Measurements from ENCODE around the gene TSC22D3. TPM values are rescaled to one million over a fixed set of nuclear protein-coding genes. Genes with fewer than 3 reads are reported as not detected.
"Not testable (repeated sequence)": the region's sequence is repeated elsewhere in the genome, so short reads cannot be mapped to it uniquely, and the experiment has no call there.

Gene TSC22D3
- total RNA-seq, 1 donor: 13.3 TPM

GRCh38 chrX:107700317-107700774 lies 75.2 kb downstream of the TSC22D3 start:
- no peak for DNase-seq (ENCODE audit: low read depth)
- H3K4me3 ChIP-seq (ENCODE audit: low read depth, low read length): no peak overlapping the region
- TF ChIP-seq CTCF (IDR thresholded peaks at IDR 0.05; ENCODE audit: insufficient read depth, low read length): no peak

DNA sequence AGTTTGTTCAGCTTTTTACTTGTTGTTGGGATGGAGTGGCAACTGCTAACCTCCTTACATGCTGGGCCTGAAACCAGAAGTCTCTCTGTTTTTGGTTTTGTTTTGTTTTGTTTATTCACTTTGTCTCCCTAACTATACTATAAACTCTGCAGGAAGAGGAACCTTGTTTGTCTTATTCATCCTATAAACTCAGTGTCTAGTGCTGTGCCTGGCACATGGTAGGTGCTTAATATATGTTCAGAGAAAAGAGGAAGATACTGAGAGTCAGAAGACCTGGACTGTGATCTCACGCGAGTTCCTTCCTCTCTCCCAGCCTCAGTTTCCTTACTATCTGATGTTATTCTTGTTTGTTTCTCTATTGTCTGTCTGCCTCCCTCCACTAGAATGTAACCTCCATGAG lies 76.0 kb downstream of the TSC22D3 start:
- TF ChIP-seq CTCF (IDR thresholded peaks at IDR 0.05; ENCODE audit: insufficient read depth, low read length): no peak
- H3K4me3 ChIP-seq (ENCODE audit: low read depth, low read length): no peak overlapping the region
- no peak for DNase-seq (ENCODE audit: low read depth)

GRCh38 chrX:107691024-107691448 lies 84.6 kb downstream of the TSC22D3 start:
- TF ChIP-seq CTCF (IDR thresholded peaks at IDR 0.05; ENCODE audit: insufficient read depth, low read length): no peak
- H3K4me3 ChIP-seq (ENCODE audit: low read depth, low read length): no peak overlapping the region
- no peak for DNase-seq (ENCODE audit: low read depth)

DNA sequence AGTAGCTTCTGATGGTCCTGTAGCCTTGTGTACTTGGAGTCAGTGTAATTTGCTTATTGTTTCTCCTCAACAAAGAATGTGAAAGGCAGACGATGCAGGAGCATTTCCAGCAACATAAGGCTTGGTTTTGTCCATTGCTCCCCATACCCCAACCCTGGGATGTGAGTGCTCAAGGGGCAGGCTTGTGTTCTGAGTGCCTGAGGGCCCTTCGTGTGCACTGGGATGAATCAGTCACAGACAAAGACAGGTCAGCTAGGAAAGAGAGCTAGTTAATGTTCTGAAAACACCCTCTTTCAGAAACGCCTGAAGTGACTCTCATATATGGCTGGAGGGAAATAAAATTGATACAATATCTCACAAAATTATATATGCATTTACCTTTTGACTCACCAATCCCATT lies 88.1 kb downstream of the TSC22D3 start:
- no peak for TF ChIP-seq CTCF (IDR thresholded peaks at IDR 0.05; ENCODE audit: insufficient read depth, low read length)

DNA sequence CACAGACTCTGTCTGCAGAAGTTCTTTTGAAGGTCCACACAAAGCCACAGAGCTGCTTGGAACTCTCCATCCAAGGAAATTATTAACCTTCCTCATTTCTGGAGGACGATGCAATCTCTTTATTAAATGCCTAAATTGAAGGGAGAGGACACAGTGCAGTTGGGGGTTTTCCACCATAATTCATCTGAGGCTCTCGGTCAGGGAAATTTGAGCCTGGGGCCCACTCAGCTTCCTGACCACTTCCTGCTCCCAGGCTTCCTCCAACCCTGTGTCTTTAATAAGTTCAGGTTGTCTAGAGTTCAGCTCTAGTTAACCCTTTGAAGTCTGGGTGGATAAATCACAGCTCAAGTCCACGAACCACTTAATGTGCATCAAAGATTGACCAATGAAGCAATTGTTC lies 88.8 kb downstream of the TSC22D3 start:
- TF ChIP-seq CTCF (IDR thresholded peaks at IDR 0.05; ENCODE audit: insufficient read depth, low read length): no peak
- DNase-seq (ENCODE audit: low read depth): no peak
- no peak overlapping the region for H3K4me3 ChIP-seq (ENCODE audit: low read depth, low read length)

More for the DNA sequence above, 88.1 kb downstream of the TSC22D3 start:
- no peak overlapping the region for H3K4me3 ChIP-seq (ENCODE audit: low read depth, low read length)
- no peak for DNase-seq (ENCODE audit: low read depth)

- no peak overlapping the region for H3K4me3 ChIP-seq (ENCODE audit: low read depth, low read length)
- TF ChIP-seq CTCF (IDR thresholded peaks at IDR 0.05; ENCODE audit: insufficient read depth, low read length): no peak
- DNase-seq (ENCODE audit: low read depth): no peak
Observed at GRCh38 chrX:107686026-107686425, 89.6 kb downstream of the TSC22D3 start.

- not testable (repeated sequence) for DNase-seq (ENCODE audit: low read depth)
Observed at GRCh38 chrX:107685586-107685985, 90.0 kb downstream of the TSC22D3 start.

More at GRCh38 chrX:107685586-107685985, 90.0 kb downstream of the TSC22D3 start:
- not testable (repeated sequence) for H3K4me3 ChIP-seq (ENCODE audit: low read depth, low read length)

Data from fibroblast of the aortic adventitia (primary cell).